Osteoblast (primary cell): ENCODE results near the gene MTRF1L. TPM values are rescaled to one million over a fixed set of nuclear protein-coding genes. Genes with fewer than 3 reads are reported as not detected.

Source experiments
- DNase-seq: peaks from one replicate; pipeline ENCODE4 v3.0.0; 2011; ENCODE audit warnings: low spot score, mixed read lengths; ENCODE audit not compliant: insufficient read length; ENCODE audit errors: missing footprints
- H2AFZ ChIP-seq: 2 replicates; pipeline ENCODE4 v1.6.0; 2011; ENCODE audit warnings: mild to moderate bottlenecking, low read length
- H3K27ac ChIP-seq: 2 replicates; pipeline ENCODE4 v1.5.1; 2011; ENCODE audit warnings: mild to moderate bottlenecking, low read depth, low read length, moderate library complexity
- H3K27me3 ChIP-seq: 2 replicates; pipeline ENCODE4 v1.6.0; 2012; ENCODE audit warnings: mild to moderate bottlenecking, control low read depth, inconsistent platforms, low read length, moderate library complexity; ENCODE audit not compliant: insufficient read depth
- H3K36me3 ChIP-seq: 2 replicates; pipeline ENCODE4 v1.5.1; 2011; ENCODE audit warnings: mild to moderate bottlenecking, low read length, control low read depth, moderate library complexity; ENCODE audit not compliant: insufficient read depth
- H3K4me1 ChIP-seq: 2 replicates; pipeline ENCODE4 v1.5.1; 2011; ENCODE audit warnings: mild to moderate bottlenecking, low read length, control low read depth, moderate library complexity; ENCODE audit not compliant: insufficient read depth
- H3K4me2 ChIP-seq: 2 replicates; pipeline ENCODE4 v1.6.0; 2011; ENCODE audit warnings: mild to moderate bottlenecking, low read length; ENCODE audit not compliant: insufficient read depth
- H3K4me3 ChIP-seq: fragments of 200-600 bp; sonication (generic); 3 replicates; pipeline ENCODE4 v1.5.1; 2012; ENCODE audit warnings: mild to moderate bottlenecking, low read length, inconsistent platforms; ENCODE audit not compliant: insufficient read depth
- H3K79me2 ChIP-seq: 2 replicates; pipeline ENCODE4 v1.6.0; 2012; ENCODE audit warnings: mild to moderate bottlenecking, low read length, control low read depth, inconsistent platforms; ENCODE audit not compliant: insufficient read depth
- H3K9me3 ChIP-seq: 2 replicates; pipeline ENCODE4 v1.5.1; 2011; ENCODE audit warnings: low read depth, low read length, control low read depth
- H4K20me1 ChIP-seq: 2 replicates; pipeline ENCODE4 v1.6.0; 2012; ENCODE audit warnings: mild to moderate bottlenecking, low read length, control low read depth; ENCODE audit not compliant: insufficient read depth
- CTCF ChIP-seq: IDR thresholded peaks from 2 replicates; pipeline ENCODE4 v1.5.1; 2011; ENCODE audit warnings: mild to moderate bottlenecking, low read depth, low read length, moderate library complexity; ENCODE audit errors: extremely low read depth
- total RNA-seq: library from RNA; depleted of rRNA; stranded (reverse); fragments of >200 nt; gene quantifications from 2 replicates; pipeline ENCODE4 v1.2.3, GENCODE V29; 2012

Gene MTRF1L
- total RNA-seq, 1 donor, result 18.8 TPM

GRCh38 chr6:153038378-153039057 is 36.0 kb upstream of the MTRF1L start:
- no peak overlapping the region for H3K4me3 ChIP-seq
- H3K9me3 ChIP-seq, result no peaks in the 10 kb centered on the region
- no peaks in the 10 kb centered on the region for H3K79me2 ChIP-seq
- peak overlapping the region; percentile 1 for H3K4me2 ChIP-seq
- H3K36me3 ChIP-seq, result no peaks in the 10 kb centered on the region
- H4K20me1 ChIP-seq, result no peaks in the 10 kb centered on the region
- H3K4me1 ChIP-seq, result peaks cover 8% of the 10 kb centered on the region
- no peak overlapping the region for H2AFZ ChIP-seq
- TF ChIP-seq CTCF, result no peak
- no peaks in the 10 kb centered on the region for H3K27me3 ChIP-seq
- no peak for DNase-seq
- no peak overlapping the region for H3K27ac ChIP-seq

DNA sequence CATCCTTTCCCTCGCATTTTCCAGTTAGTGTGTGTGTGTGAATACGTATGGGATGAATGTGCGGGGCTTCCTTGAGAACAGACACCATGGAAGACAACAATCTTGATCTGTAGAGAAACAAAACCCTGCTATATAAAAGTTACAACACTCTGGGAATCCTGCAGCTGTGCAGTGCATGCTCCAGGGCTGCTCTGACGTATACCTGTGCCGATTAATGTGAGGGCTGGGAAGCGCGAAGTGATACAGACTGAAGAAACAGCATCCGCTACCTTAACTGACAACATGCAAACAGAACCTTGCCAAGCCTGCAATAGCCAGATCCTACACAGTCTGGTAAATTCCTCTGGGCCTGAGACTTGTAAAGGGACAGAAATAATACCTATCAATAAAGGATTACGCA is 31.6 kb upstream of the MTRF1L start:
- Histone ChIP-seq H3K79me2 (no peaks in the 10 kb centered on the region), H3K4me3 (no peak overlapping the region), H3K36me3 (no peaks in the 10 kb centered on the region), H3K9me3 (no peaks in the 10 kb centered on the region), H4K20me1 (no peaks in the 10 kb centered on the region), H2AFZ (no peak overlapping the region), H3K27me3 (no peaks in the 10 kb centered on the region), H3K27ac (no peak overlapping the region), H3K4me1 (peaks cover 8% of the 10 kb centered on the region), H3K4me2 (no peak overlapping the region)
- no peak for DNase-seq
- no peak for TF ChIP-seq CTCF

DNA sequence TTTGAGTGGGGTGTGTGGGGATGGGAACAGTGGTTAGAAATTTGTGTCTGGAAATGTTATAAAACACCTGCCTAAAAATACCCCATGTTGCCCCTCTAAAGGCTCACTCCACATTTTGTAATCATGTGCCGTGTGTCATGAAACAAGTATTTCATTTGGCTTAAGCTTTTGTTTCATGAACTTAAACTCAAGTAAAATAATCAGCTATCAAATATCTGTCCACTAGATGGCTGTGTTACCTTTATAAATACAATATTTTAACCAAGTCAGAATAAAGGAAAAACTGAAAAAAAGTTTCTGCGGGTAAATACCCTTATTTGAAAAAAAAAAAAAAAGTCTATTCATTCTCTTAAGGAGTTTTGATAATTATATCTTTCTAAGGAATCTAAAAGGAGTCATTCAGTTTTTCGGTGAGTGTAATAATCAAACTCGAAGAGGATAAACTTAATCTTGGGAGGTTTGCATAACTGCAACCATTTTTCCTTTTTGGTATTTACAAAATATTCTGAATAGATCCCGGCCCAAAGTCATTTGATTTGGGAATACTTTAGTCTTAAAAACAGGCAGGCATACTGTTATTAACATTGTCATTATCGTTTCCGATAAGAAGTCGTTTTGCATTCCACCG is 29.9 kb upstream of the MTRF1L start:
- Histone ChIP-seq H3K4me2 (no peak overlapping the region), H3K4me3 (no peak overlapping the region), H4K20me1 (no peaks in the 10 kb centered on the region), H3K4me1 (peaks cover 5% of the 10 kb centered on the region), H3K27me3 (no peaks in the 10 kb centered on the region), H3K27ac (no peak overlapping the region), H2AFZ (no peak overlapping the region), H3K36me3 (no peaks in the 10 kb centered on the region), H3K79me2 (no peaks in the 10 kb centered on the region), H3K9me3 (no peaks in the 10 kb centered on the region)
- peak; percentile 54 for TF ChIP-seq CTCF
- no peak for DNase-seq

GRCh38 chr6:153031335-153031955 is 28.9 kb upstream of the MTRF1L start:
- no peak overlapping the region for H3K27ac ChIP-seq

More at GRCh38 chr6:153031335-153031955, 28.9 kb upstream of the MTRF1L start:
- TF ChIP-seq CTCF, result no peak
- Histone ChIP-seq H4K20me1 (no peaks in the 10 kb centered on the region), H3K4me2 (no peak overlapping the region), H3K27me3 (no peaks in the 10 kb centered on the region), H3K36me3 (no peaks in the 10 kb centered on the region), H3K4me3 (no peak overlapping the region), H3K79me2 (no peaks in the 10 kb centered on the region), H2AFZ (peak overlapping the region; percentile 12), H3K4me1 (peaks cover 5% of the 10 kb centered on the region), H3K9me3 (no peaks in the 10 kb centered on the region)
- no peak for DNase-seq
